Measurements from ENCODE around the gene NFIC. TPM values are rescaled to one million over a fixed set of nuclear protein-coding genes. Genes with fewer than 3 reads are reported as not detected.
"Not testable (repeated sequence)": the region's sequence is repeated elsewhere in the genome, so short reads cannot be mapped to it uniquely, and the experiment has no call there.

Gene NFIC
- total RNA-seq, 1 donor from 2014 or later, result 8.4 TPM

DNA sequence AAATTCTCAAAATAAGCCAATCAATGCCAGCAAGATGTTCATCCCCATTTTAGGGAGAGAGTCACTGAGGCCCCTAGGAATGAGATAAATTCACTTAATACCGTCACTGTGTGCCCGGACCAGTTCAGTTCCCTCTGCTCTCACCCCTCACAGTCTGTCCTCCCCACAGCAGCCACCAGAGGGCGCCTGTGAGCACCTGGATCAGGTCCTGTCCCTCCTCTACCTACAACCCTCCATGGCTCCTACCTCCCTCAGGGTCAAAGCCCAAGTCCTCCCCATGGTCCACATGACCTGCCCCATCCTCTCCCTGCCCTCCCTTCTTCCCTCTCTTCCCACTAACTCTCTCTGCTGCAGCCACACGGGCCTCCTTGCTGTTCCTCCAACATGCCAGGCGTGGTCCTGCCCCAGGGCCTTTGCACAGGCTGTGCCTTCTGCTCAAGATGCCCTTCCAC is 42.0 kb upstream of the NFIC start:
- Histone ChIP-seq H3K27me3 (ENCODE audit: control insufficient read depth in 3 of 3, insufficient read depth in 3 of 3, low read length in 3 of 3) (peaks cover 25 to 26% (median 25%) of the 10 kb centered on the region in 3 donors), H3K9me3 (ENCODE audit: control insufficient read depth in 3 of 3, low read length in 3 of 3) (no peaks in the 10 kb centered on the region), H3K4me3 (ENCODE audit: low read length in 3 of 3) (no peak overlapping the region), H3K36me3 (ENCODE audit: control insufficient read depth in 3 of 3, insufficient read depth in 3 of 3, low read length in 3 of 3) (no peaks in the 10 kb centered on the region), H3K4me1 (ENCODE audit: control insufficient read depth in 3 of 3, insufficient read depth in 3 of 3, low read length in 3 of 3) (no peaks in the 10 kb centered on the region), H3K9ac (ENCODE audit: low read depth in 1 of 3, low read length in 3 of 3) (no peak overlapping the region), H3K27ac (ENCODE audit: low read depth, low read length) (no peak overlapping the region)

DNA sequence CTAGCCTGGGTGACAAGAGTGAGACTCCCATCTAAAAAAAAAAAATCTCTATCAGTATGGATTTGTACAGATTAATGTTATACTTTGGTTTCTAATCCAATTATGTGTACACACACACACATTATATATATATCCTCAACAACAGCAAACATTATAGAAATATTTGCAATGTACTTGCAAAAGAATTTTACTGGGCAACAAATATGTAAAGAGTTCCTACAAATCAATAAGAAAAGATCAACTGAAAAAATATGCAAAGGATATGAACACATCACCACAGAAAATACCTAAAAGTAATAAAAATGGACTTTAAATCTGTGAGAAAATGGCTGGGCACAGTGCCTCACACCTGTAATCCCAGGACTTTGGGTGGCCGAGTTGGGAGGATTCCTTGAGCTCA is 40.9 kb upstream of the NFIC start:
- Histone ChIP-seq H3K27ac (ENCODE audit: low read depth, low read length) (no peak overlapping the region), H3K4me1 (ENCODE audit: control insufficient read depth in 3 of 3, insufficient read depth in 3 of 3, low read length in 3 of 3) (no peaks in the 10 kb centered on the region)

DNA sequence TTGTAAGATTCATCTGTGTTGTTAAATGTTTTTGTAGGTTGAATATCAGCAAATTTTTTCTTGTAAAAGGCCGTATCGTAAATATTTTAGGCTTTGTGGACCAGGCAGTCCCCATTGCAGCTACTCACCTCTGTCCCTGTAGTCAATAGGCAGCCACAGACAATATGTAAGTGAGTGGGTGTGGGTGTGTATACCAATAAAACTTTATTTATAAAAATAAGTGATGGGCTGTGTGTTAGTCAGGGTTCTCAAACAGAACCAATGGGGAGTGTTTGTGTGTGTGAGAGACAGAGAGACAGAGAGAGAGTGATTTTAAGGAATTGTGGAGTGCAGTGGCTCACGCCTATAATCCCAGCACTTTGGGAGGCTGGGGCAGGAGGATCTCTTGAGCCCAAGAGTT is 37.6 kb upstream of the NFIC start:
- Histone ChIP-seq H3K9me3 (ENCODE audit: control insufficient read depth in 3 of 3, low read length in 3 of 3) (no peaks in the 10 kb centered on the region), H3K27ac (ENCODE audit: low read depth, low read length) (no peak overlapping the region), H3K9ac (ENCODE audit: low read depth in 1 of 3, low read length in 3 of 3) (no peak overlapping the region), H3K4me1 (ENCODE audit: control insufficient read depth in 3 of 3, insufficient read depth in 3 of 3, low read length in 3 of 3) (no peaks in the 10 kb centered on the region), H3K36me3 (ENCODE audit: control insufficient read depth in 3 of 3, insufficient read depth in 3 of 3, low read length in 3 of 3) (no peaks in the 10 kb centered on the region), H3K4me3 (ENCODE audit: low read length in 3 of 3) (no peak overlapping the region), H3K27me3 (ENCODE audit: control insufficient read depth in 3 of 3, insufficient read depth in 3 of 3, low read length in 3 of 3) (no peaks in the 10 kb centered on the region)

More for the DNA sequence above, 40.9 kb upstream of the NFIC start:
- no peak overlapping the region for H3K9ac ChIP-seq (ENCODE audit: low read depth in 1 of 3, low read length in 3 of 3)
- H3K27me3 ChIP-seq (ENCODE audit: control insufficient read depth in 3 of 3, insufficient read depth in 3 of 3, low read length in 3 of 3), result peaks cover 15 to 18% (median 16%) of the 10 kb centered on the region in 3 donors
- no peaks in the 10 kb centered on the region for H3K9me3 ChIP-seq (ENCODE audit: control insufficient read depth in 3 of 3, low read length in 3 of 3)
- no peaks in the 10 kb centered on the region for H3K36me3 ChIP-seq (ENCODE audit: control insufficient read depth in 3 of 3, insufficient read depth in 3 of 3, low read length in 3 of 3)
- H3K4me3 ChIP-seq (ENCODE audit: low read length in 3 of 3), result no peak overlapping the region

DNA sequence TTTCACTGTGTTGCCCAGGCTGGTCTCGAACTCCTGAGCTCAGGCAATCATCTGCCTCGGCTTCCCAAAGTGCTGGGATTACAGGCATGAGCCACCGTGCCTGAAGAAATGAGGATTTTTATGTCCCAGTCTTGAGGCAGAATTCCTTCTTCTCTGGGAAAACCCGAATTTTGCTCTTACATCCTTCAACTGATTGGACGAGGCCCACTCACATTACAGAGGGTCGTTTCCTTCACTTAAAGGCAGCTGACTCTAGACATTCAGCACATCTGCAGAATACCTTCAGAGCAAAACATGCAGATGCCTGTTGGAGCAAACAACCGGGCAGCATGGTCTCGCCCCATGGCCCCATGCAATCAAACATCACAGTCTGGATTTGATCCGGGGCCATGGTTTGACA is 36.3 kb upstream of the NFIC start:
- Histone ChIP-seq H3K4me1 (ENCODE audit: control insufficient read depth in 3 of 3, insufficient read depth in 3 of 3, low read length in 3 of 3) (peaks cover under 1 to 5% (median 4%) of the 10 kb centered on the region in 3 donors), H3K9me3 (ENCODE audit: control insufficient read depth in 3 of 3, low read length in 3 of 3) (no peaks in the 10 kb centered on the region), H3K36me3 (ENCODE audit: control insufficient read depth in 3 of 3, insufficient read depth in 3 of 3, low read length in 3 of 3) (no peaks in the 10 kb centered on the region), H3K27me3 (ENCODE audit: control insufficient read depth in 3 of 3, insufficient read depth in 3 of 3, low read length in 3 of 3) (no peaks in the 10 kb centered on the region), H3K9ac (ENCODE audit: low read depth in 1 of 3, low read length in 3 of 3) (no peak overlapping the region), H3K4me3 (ENCODE audit: low read length in 3 of 3) (no peak overlapping the region), H3K27ac (ENCODE audit: low read depth, low read length) (no peak overlapping the region)

DNA sequence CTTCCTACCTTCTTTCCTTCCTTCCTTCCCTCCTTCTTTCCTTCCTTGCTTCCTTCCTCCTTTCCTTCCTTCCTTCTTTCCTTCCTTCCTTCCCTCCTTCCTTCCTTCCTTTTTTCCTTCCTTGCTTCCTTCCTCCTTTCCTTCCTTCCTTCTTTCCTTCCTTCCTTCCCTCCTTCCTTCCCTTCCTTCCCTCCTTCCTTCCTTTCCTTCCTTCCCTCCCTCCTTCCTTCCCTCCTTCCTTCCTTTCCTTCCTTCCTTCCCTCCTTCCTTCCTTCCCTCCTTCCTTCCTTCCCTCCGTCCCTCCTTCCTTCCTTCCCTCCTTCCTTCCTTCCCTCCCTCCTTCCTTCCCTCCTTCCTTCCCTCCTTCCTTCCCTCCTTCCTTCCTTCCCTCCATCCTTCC is 34.2 kb upstream of the NFIC start:
- H3K4me1 ChIP-seq (ENCODE audit: control insufficient read depth in 3 of 3, insufficient read depth in 3 of 3, low read length in 3 of 3), result peaks cover 22 to 27% (median 26%) of the 10 kb centered on the region in 3 donors
- not testable (repeated sequence) for H3K9me3 ChIP-seq (ENCODE audit: control insufficient read depth in 3 of 3, low read length in 3 of 3); H3K27ac ChIP-seq (ENCODE audit: low read depth, low read length); H3K36me3 ChIP-seq (ENCODE audit: control insufficient read depth in 3 of 3, insufficient read depth in 3 of 3, low read length in 3 of 3); H3K9ac ChIP-seq (ENCODE audit: low read depth in 1 of 3, low read length in 3 of 3); H3K27me3 ChIP-seq (ENCODE audit: control insufficient read depth in 3 of 3, insufficient read depth in 3 of 3, low read length in 3 of 3); H3K4me3 ChIP-seq (ENCODE audit: low read length in 3 of 3)

DNA sequence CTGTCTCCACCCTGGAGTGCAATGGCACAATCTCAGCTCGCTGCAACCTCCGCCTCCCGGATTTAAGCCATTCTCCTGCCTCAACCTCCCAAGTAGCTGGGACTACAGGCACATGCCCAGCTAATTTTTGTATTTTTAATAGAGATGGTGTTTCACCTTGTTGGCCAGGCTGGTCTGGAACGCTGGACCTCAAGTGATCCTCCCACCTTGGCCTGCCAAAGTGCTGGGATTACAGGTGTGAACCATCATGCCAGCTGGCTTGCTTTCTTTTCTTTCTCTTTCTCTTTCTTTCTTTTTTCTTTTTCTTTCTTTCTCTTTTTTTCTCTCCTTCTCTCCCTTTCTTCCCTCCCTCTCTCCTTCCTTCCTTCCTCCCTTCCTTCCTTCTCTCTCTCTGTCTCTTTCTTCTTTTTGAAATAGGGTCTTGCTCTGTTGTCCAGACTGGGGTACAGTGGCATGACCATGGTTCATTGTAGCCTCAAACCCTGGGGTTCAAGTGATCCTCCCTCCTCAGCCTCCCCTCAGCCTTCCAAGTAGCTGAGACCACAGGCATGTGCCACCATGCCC is 33.3 kb upstream of the NFIC start:
- no peaks in the 10 kb centered on the region for H3K36me3 ChIP-seq (ENCODE audit: control insufficient read depth in 3 of 3, insufficient read depth in 3 of 3, low read length in 3 of 3)
- H3K27me3 ChIP-seq (ENCODE audit: control insufficient read depth in 3 of 3, insufficient read depth in 3 of 3, low read length in 3 of 3), result no peaks in the 10 kb centered on the region
- peaks cover 26 to 31% (median 30%) of the 10 kb centered on the region in 3 donors for H3K4me1 ChIP-seq (ENCODE audit: control insufficient read depth in 3 of 3, insufficient read depth in 3 of 3, low read length in 3 of 3)
- no peak overlapping the region for H3K27ac ChIP-seq (ENCODE audit: low read depth, low read length)
- H3K9ac ChIP-seq (ENCODE audit: low read depth in 1 of 3, low read length in 3 of 3), result no peak overlapping the region
- no peaks in the 10 kb centered on the region for H3K9me3 ChIP-seq (ENCODE audit: control insufficient read depth in 3 of 3, low read length in 3 of 3)
- no peak overlapping the region for H3K4me3 ChIP-seq (ENCODE audit: low read length in 3 of 3)

DNA sequence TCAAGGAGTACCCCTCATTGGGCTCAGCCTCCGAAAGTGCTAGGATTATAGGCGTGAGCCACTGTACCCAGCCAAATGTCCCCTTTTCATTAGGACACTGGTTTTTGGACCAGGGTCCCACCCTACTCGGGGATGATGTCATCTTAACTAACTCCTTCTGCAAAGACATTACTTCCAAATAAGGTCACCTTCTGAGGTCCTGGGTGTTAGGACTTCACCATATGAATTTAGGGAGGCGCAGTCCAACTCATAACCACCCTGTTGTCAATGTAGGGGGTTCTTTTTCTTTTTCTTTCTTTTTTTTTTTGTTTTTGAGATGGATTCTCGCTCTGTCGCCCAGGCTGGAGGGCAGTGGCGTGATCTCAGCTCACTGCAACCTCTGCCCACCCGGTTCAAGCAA is 32.7 kb upstream of the NFIC start:
- Histone ChIP-seq H3K9me3 (ENCODE audit: control insufficient read depth in 3 of 3, low read length in 3 of 3) (no peaks in the 10 kb centered on the region), H3K4me1 (ENCODE audit: control insufficient read depth in 3 of 3, insufficient read depth in 3 of 3, low read length in 3 of 3) (peaks cover 26 to 35% (median 32%) of the 10 kb centered on the region in 3 donors), H3K9ac (ENCODE audit: low read depth in 1 of 3, low read length in 3 of 3) (no peak overlapping the region), H3K27me3 (ENCODE audit: control insufficient read depth in 3 of 3, insufficient read depth in 3 of 3, low read length in 3 of 3) (no peaks in the 10 kb centered on the region), H3K27ac (ENCODE audit: low read depth, low read length) (no peak overlapping the region), H3K4me3 (ENCODE audit: low read length in 3 of 3) (no peak overlapping the region), H3K36me3 (ENCODE audit: control insufficient read depth in 3 of 3, insufficient read depth in 3 of 3, low read length in 3 of 3) (no peaks in the 10 kb centered on the region)

DNA sequence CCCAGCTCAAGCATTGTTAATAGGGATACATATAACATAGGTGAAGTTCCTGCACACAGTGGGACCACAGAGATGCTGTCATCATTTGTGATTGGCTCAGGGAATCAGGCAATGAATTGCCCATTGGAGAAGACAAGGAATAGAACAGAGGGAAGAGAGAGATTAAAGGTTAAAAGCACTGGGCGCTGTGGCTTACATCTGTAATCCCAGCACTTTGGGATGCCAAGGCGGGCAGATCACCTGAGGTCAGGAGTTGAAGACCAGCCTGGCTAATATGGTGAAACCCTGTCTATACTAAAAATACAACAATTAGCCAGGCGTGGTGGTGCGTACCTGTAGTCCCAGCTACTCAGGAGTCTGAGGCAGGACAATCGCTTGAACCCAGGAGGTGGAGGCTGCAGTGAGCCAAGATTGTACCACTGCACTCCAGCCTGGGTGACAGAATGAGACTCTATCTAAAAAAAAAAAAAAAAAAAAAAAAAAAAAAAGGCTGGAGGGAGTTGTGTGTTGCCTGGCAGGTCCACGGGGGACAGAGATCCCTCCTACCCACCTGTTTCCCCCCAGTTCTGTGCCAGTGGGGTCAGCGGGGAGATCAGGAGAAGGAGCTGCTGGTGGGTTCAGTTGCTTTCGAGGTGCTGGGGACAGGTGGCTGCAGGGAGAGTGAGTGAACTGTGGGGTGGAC is 31.5 kb upstream of the NFIC start:
- H3K27me3 ChIP-seq (ENCODE audit: control insufficient read depth in 3 of 3, insufficient read depth in 3 of 3, low read length in 3 of 3); H3K36me3 ChIP-seq (ENCODE audit: control insufficient read depth in 3 of 3, insufficient read depth in 3 of 3, low read length in 3 of 3); H3K9me3 ChIP-seq (ENCODE audit: control insufficient read depth in 3 of 3, low read length in 3 of 3); H3K9ac ChIP-seq (ENCODE audit: low read depth in 1 of 3, low read length in 3 of 3): not testable (repeated sequence)
- H3K27ac ChIP-seq (ENCODE audit: low read depth, low read length), result peak overlapping the region; percentile 94
- H3K4me1 ChIP-seq (ENCODE audit: control insufficient read depth in 3 of 3, insufficient read depth in 3 of 3, low read length in 3 of 3), result peaks cover 26 to 37% (median 32%) of the 10 kb centered on the region in 3 donors
- H3K4me3 ChIP-seq (ENCODE audit: low read length in 3 of 3), result peak overlapping the region in 1 of 3 donors; percentile 22

DNA sequence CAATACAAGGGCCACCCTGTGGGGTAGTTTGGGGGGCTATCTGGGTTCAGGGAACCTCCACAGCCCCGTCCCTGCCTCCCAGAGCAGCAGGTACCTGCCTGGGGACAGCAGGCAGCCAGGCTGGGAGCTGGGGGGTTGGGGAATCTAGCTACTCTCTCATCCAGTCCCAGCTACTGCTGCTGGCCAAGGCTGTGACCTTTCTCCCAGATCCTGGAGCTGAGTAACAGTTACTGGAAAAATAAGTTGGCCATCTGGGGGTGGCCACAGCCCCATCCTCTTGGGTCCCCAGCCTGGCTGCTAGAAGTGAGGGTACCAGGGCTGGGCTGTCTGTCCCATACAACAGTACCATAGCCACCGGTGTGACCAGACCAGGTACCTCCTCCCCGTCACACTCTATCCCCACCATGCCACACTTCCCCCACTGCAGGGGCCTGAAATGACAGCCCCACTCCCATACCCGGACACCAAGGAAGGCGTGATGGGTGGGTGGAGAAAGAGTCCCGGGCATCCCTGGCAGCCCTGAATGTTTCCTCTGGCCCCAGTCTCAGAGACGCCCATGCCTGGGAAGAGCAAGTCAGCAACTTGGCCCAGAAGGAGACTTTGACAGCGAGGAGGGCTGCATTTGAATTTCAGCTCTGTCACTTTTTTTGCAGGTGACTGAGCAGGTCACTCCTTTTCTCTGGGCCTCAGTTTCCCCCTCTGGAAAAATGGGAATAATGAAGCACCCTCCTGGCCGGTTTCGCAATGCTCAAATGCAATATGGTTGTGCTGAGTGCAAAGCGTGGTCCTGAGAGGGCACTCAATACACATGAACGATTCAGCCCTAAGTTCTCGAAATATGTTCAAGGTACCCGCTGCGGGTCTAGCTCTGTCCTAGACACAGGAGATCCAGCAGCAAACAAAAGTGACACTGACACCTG is 30.7 kb upstream of the NFIC start:
- H3K4me1 ChIP-seq (ENCODE audit: control insufficient read depth in 3 of 3, insufficient read depth in 3 of 3, low read length in 3 of 3), result peaks cover 26 to 37% (median 32%) of the 10 kb centered on the region in 3 donors
- H3K27me3 ChIP-seq (ENCODE audit: control insufficient read depth in 3 of 3, insufficient read depth in 3 of 3, low read length in 3 of 3), result no peaks in the 10 kb centered on the region
- peak overlapping the region in 1 of 3 donors; percentile 22 for H3K4me3 ChIP-seq (ENCODE audit: low read length in 3 of 3)
- peak overlapping the region in 1 of 3 donors; percentile 72 for H3K9ac ChIP-seq (ENCODE audit: low read depth in 1 of 3, low read length in 3 of 3)
- H3K9me3 ChIP-seq (ENCODE audit: control insufficient read depth in 3 of 3, low read length in 3 of 3), result no peaks in the 10 kb centered on the region
- H3K27ac ChIP-seq (ENCODE audit: low read depth, low read length), result peak overlapping the region; percentile 94
- H3K36me3 ChIP-seq (ENCODE audit: control insufficient read depth in 3 of 3, insufficient read depth in 3 of 3, low read length in 3 of 3), result no peaks in the 10 kb centered on the region

DNA sequence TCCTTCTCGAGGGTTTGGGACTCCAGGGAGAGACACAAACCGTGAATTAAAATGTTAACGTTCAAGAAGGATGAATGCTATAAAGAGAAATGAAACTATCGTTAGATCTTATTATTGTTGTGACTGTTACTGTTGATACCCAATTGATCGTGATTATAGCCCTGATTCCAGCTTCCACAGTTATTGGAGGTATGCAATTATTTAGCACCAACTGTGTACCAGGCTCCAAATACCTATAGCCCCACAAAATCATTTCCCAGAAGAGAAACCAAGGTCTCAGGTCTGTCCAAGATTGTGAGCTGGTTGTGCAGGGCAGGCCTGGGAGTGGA is 30.1 kb upstream of the NFIC start:
- no peaks in the 10 kb centered on the region for H3K9me3 ChIP-seq (ENCODE audit: control insufficient read depth in 3 of 3, low read length in 3 of 3)
- peaks cover 26 to 37% (median 32%) of the 10 kb centered on the region in 3 donors for H3K4me1 ChIP-seq (ENCODE audit: control insufficient read depth in 3 of 3, insufficient read depth in 3 of 3, low read length in 3 of 3)
- no peak overlapping the region for H3K4me3 ChIP-seq (ENCODE audit: low read length in 3 of 3)
- no peaks in the 10 kb centered on the region for H3K27me3 ChIP-seq (ENCODE audit: control insufficient read depth in 3 of 3, insufficient read depth in 3 of 3, low read length in 3 of 3)
- peak overlapping the region in 2 of 3 donors; percentile 64 to 72 for H3K9ac ChIP-seq (ENCODE audit: low read depth in 1 of 3, low read length in 3 of 3)
- no peaks in the 10 kb centered on the region for H3K36me3 ChIP-seq (ENCODE audit: control insufficient read depth in 3 of 3, insufficient read depth in 3 of 3, low read length in 3 of 3)
- peak overlapping the region; percentile 94 for H3K27ac ChIP-seq (ENCODE audit: low read depth, low read length)
